Measurements from ENCODE around the gene MAML3. TPM values are rescaled to one million over a fixed set of nuclear protein-coding genes. Genes with fewer than 3 reads are reported as not detected.

MAML3 gene
- total RNA-seq, 1 donor: 0.72 TPM

DNA sequence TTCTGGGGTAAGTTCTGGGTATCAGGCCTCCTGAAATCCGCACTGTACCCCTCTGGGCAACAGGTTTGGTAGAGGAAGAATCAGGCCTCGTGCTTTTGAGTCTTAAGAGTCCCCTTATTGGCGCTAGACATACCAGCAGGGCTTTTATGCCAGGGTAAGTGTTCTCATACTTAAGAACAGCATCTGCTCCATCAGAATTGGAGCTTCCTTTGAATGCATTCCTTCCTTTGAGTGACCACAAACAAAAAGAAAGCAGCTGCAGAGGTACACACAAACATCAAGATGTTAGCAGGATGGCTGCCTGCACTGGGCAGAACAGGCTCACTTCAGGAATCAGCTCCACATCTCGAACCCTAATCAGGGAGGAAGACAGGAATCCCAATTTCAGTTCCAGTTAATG lies 331.6 kb downstream of the MAML3 start:
- Histone ChIP-seq H3K79me2 (ENCODE audit: insufficient read depth, low read length) (no peaks in the 10 kb centered on the region), H4K20me1 (ENCODE audit: insufficient read depth, low read length) (no peaks in the 10 kb centered on the region), H2AFZ (ENCODE audit: low read length) (no peak overlapping the region), H3K4me3 (ENCODE audit: insufficient read depth, low read length) (no peak overlapping the region), H3K4me2 (ENCODE audit: insufficient read depth, low read length) (no peak overlapping the region), H3K4me1 (ENCODE audit: insufficient read depth, low read length) (no peaks in the 10 kb centered on the region), H3K9me3 (ENCODE audit: low read depth, low read length) (no peaks in the 10 kb centered on the region), H3K27ac (ENCODE audit: low read depth, low read length) (no peak overlapping the region), H3K36me3 (ENCODE audit: insufficient read depth, low read length) (no peaks in the 10 kb centered on the region), H3K27me3 (ENCODE audit: insufficient read depth, low read length) (peaks cover 14% of the 10 kb centered on the region)
- TF ChIP-seq, protein P1, sequence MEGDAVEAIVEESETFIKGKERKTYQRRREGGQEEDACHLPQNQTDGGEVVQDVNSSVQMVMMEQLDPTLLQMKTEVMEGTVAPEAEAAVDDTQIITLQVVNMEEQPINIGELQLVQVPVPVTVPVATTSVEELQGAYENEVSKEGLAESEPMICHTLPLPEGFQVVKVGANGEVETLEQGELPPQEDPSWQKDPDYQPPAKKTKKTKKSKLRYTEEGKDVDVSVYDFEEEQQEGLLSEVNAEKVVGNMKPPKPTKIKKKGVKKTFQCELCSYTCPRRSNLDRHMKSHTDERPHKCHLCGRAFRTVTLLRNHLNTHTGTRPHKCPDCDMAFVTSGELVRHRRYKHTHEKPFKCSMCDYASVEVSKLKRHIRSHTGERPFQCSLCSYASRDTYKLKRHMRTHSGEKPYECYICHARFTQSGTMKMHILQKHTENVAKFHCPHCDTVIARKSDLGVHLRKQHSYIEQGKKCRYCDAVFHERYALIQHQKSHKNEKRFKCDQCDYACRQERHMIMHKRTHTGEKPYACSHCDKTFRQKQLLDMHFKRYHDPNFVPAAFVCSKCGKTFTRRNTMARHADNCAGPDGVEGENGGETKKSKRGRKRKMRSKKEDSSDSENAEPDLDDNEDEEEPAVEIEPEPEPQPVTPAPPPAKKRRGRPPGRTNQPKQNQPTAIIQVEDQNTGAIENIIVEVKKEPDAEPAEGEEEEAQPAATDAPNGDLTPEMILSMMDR (IDR thresholded peaks at IDR 0.05; ENCODE audit: extremely low read depth, low read depth, low read length): no peak
- DNase-seq (ENCODE audit: insufficient read length, low spot score, missing footprints): no peak

DNA sequence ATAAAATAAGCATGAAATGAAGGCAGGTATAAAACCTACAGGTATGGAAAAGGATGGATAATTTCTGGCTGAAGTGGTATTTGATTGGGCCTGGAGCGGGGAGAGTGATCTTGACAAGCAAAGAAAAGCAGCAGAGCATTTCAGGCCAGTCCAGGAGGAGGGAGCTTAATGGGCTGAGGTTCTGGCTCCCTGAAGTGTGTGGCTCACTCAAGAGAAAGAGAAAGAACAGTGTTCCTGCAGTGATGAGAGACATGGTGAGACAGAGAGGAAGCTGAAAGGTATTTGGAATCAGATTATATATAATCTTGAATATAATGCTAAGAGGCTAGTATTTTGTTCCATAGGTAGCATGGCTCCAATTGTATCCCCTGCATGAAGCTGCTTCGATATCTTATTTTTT lies 334.9 kb downstream of the MAML3 start:
- DNase-seq (ENCODE audit: insufficient read length, low spot score, missing footprints): no peak
- Histone ChIP-seq H3K36me3 (ENCODE audit: insufficient read depth, low read length) (no peaks in the 10 kb centered on the region), H3K4me3 (ENCODE audit: insufficient read depth, low read length) (no peak overlapping the region), H2AFZ (ENCODE audit: low read length) (no peak overlapping the region), H3K4me1 (ENCODE audit: insufficient read depth, low read length) (peaks cover 16% of the 10 kb centered on the region), H4K20me1 (ENCODE audit: insufficient read depth, low read length) (no peaks in the 10 kb centered on the region), H3K4me2 (ENCODE audit: insufficient read depth, low read length) (no peak overlapping the region), H3K9me3 (ENCODE audit: low read depth, low read length) (no peaks in the 10 kb centered on the region), H3K27ac (ENCODE audit: low read depth, low read length) (no peak overlapping the region), H3K79me2 (ENCODE audit: insufficient read depth, low read length) (no peaks in the 10 kb centered on the region), H3K27me3 (ENCODE audit: insufficient read depth, low read length) (peaks cover 3% of the 10 kb centered on the region)
- TF ChIP-seq, protein P1 (IDR thresholded peaks at IDR 0.05; ENCODE audit: extremely low read depth, low read depth, low read length): no peak

DNA sequence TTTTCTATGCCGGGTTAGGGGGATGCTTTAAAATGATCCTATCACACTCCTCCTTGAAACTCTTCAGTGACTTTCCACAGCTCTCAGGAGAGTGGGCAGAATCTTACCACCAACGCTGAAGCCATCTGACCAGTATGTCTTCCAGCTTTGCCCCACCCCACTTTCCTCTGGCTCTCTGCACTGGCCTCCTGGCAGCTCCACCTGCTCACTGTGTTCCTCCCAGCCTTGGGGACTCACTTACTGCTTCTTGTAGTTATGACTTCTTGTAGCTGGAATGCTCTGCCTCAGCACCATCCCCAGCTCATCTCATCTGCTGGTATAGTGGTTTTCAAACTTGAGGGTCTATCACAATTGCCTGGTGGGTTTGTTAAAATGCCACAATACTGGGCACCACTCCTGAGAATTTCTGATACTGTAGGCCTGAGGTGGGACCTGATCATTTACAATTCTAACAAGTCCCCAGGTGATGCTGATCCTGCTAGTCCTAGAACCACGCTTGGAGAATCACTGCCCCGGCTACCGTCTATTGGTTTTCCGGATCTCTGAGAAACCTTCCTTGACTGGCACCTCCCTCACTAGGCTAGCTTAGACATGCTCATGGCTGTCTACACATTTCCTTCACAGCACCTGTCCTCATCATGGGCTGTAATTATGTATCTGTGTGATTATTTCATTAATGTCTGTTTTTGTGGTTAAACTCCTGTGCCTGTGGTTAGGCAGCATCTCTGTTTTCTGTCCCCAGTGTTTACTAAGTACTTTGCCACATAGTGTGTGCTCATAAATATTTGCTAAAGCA lies 336.1 kb downstream of the MAML3 start:
- H3K4me3 ChIP-seq (ENCODE audit: insufficient read depth, low read length): no peak overlapping the region
- H3K9me3 ChIP-seq (ENCODE audit: low read depth, low read length): no peaks in the 10 kb centered on the region
- TF ChIP-seq, protein P1 (IDR thresholded peaks at IDR 0.05; ENCODE audit: extremely low read depth, low read depth, low read length): no peak
- H4K20me1 ChIP-seq (ENCODE audit: insufficient read depth, low read length): no peaks in the 10 kb centered on the region
- H3K4me2 ChIP-seq (ENCODE audit: insufficient read depth, low read length): no peak overlapping the region
- no peak overlapping the region for H2AFZ ChIP-seq (ENCODE audit: low read length)
- H3K36me3 ChIP-seq (ENCODE audit: insufficient read depth, low read length): no peaks in the 10 kb centered on the region
- H3K27me3 ChIP-seq (ENCODE audit: insufficient read depth, low read length): peaks cover 3% of the 10 kb centered on the region
- no peak overlapping the region for H3K27ac ChIP-seq (ENCODE audit: low read depth, low read length)
- no peak for DNase-seq (ENCODE audit: insufficient read length, low spot score, missing footprints)
- peaks cover 16% of the 10 kb centered on the region for H3K4me1 ChIP-seq (ENCODE audit: insufficient read depth, low read length)
- no peaks in the 10 kb centered on the region for H3K79me2 ChIP-seq (ENCODE audit: insufficient read depth, low read length)

DNA sequence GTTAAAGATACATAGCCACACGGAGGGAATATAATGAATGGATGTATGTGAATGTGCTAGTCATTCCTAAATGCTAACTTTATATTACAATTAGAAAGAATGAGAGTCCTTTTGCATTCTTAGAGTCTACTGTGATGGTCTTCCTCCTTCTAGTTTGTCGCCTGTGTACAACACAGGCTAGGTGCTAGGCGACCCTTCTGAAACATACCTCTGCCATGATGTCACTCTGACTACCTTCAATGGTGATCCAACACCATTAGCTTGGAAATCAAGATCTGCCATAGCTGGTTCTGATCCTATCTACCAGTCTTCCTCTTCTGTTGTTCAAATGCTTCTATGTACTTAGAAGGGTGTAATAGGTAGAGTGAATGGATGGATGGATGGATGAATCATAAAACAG lies 337.1 kb downstream of the MAML3 start:
- H3K9me3 ChIP-seq (ENCODE audit: low read depth, low read length): no peaks in the 10 kb centered on the region
- H3K27ac ChIP-seq (ENCODE audit: low read depth, low read length): no peak overlapping the region
- TF ChIP-seq, protein P1 (IDR thresholded peaks at IDR 0.05; ENCODE audit: extremely low read depth, low read depth, low read length): no peak
- H4K20me1 ChIP-seq (ENCODE audit: insufficient read depth, low read length): no peaks in the 10 kb centered on the region
- H3K4me3 ChIP-seq (ENCODE audit: insufficient read depth, low read length): no peak overlapping the region
- H3K4me1 ChIP-seq (ENCODE audit: insufficient read depth, low read length): peaks cover 16% of the 10 kb centered on the region
- no peaks in the 10 kb centered on the region for H3K79me2 ChIP-seq (ENCODE audit: insufficient read depth, low read length)
- H3K4me2 ChIP-seq (ENCODE audit: insufficient read depth, low read length): no peak overlapping the region
- no peak overlapping the region for H2AFZ ChIP-seq (ENCODE audit: low read length)
- H3K36me3 ChIP-seq (ENCODE audit: insufficient read depth, low read length): no peaks in the 10 kb centered on the region
- H3K27me3 ChIP-seq (ENCODE audit: insufficient read depth, low read length): peaks cover 3% of the 10 kb centered on the region
- DNase-seq (ENCODE audit: insufficient read length, low spot score, missing footprints): no peak

Data from osteoblast (primary cell).